ENCODE results near the gene STK17A. TPM values are rescaled to one million over a fixed set of nuclear protein-coding genes. Genes with fewer than 3 reads are reported as not detected.
A peak's percentile ranks its signal among the peaks of the same experiment; 100 is the strongest.
"Not testable (repeated sequence)": the region's sequence is repeated elsewhere in the genome, so short reads cannot be mapped to it uniquely, and the experiment has no call there.

Gene STK17A
- total RNA-seq, 1 donor from 2014 or later, result 44.8 TPM

GRCh38 chr7:43615558-43616145 is 32.7 kb downstream of the STK17A start:
- intact Hi-C loops (cut with micrococcal nuclease), result no loop called here
- no peaks in the 10 kb centered on the region for H3K27me3 Mint-ChIP-seq (ENCODE audit: insufficient read depth)

GRCh38 chr7:43616977-43617376 is 34.1 kb downstream of the STK17A start:
- H3K9me3 Mint-ChIP-seq, result no peaks in the 10 kb centered on the region

More at GRCh38 chr7:43615558-43616145, 32.7 kb downstream of the STK17A start:
- DNase-seq (ENCODE audit: low spot score), result no peak
- peaks cover 43% of the 10 kb centered on the region for H3K4me1 Mint-ChIP-seq (ENCODE audit: low read depth)
- no peaks in the 10 kb centered on the region for H3K9me3 Mint-ChIP-seq
- peaks cover 38% of the 10 kb centered on the region for H3K36me3 Mint-ChIP-seq (ENCODE audit: low read depth)
- H3K4me3 Mint-ChIP-seq, result no peak overlapping the region
- peak overlapping the region; percentile 10 for H3K27ac Mint-ChIP-seq

GRCh38 chr7:43618073-43618472 is 35.2 kb downstream of the STK17A start:
- Mint-ChIP-seq H3K27ac (no peak overlapping the region), H3K4me1 (ENCODE audit: low read depth) (peaks cover 46% of the 10 kb centered on the region), H3K4me3 (no peak overlapping the region), H3K27me3 (ENCODE audit: insufficient read depth) (no peaks in the 10 kb centered on the region), H3K9me3 (no peaks in the 10 kb centered on the region), H3K36me3 (ENCODE audit: low read depth) (peaks cover 36% of the 10 kb centered on the region)
- intact Hi-C loops (cut with micrococcal nuclease), result no loop called here
- DNase-seq (ENCODE audit: low spot score), result no peak

More at GRCh38 chr7:43616977-43617376, 34.1 kb downstream of the STK17A start:
- Mint-ChIP-seq H3K27me3 (ENCODE audit: insufficient read depth) (no peaks in the 10 kb centered on the region), H3K36me3 (ENCODE audit: low read depth) (peaks cover 37% of the 10 kb centered on the region), H3K4me3 (no peak overlapping the region), H3K4me1 (ENCODE audit: low read depth) (peaks cover 46% of the 10 kb centered on the region), H3K27ac (no peak overlapping the region)
- intact Hi-C loops (cut with micrococcal nuclease), result no loop called here
- no peak for DNase-seq (ENCODE audit: low spot score)

GRCh38 chr7:43619213-43620012 is 36.5 kb downstream of the STK17A start:
- Mint-ChIP-seq H3K27me3 (ENCODE audit: insufficient read depth) (no peaks in the 10 kb centered on the region), H3K4me3 (no peak overlapping the region), H3K27ac (no peak overlapping the region), H3K36me3 (ENCODE audit: low read depth) (peaks cover 35% of the 10 kb centered on the region), H3K9me3 (no peaks in the 10 kb centered on the region), H3K4me1 (ENCODE audit: low read depth) (peaks cover 48% of the 10 kb centered on the region)
- intact Hi-C loops (cut with micrococcal nuclease), result no loop called here
- DNase-seq (ENCODE audit: low spot score), result no peak

GRCh38 chr7:43621729-43622448 is 39.0 kb downstream of the STK17A start:
- Mint-ChIP-seq H3K4me1 (ENCODE audit: low read depth) (peaks cover 55% of the 10 kb centered on the region), H3K27ac (peak overlapping the region; percentile 69), H3K36me3 (ENCODE audit: low read depth) (peaks cover 38% of the 10 kb centered on the region), H3K9me3 (no peaks in the 10 kb centered on the region), H3K4me3 (peak overlapping the region; percentile 6), H3K27me3 (ENCODE audit: insufficient read depth) (no peaks in the 10 kb centered on the region)
- DNase-seq (ENCODE audit: low spot score), result no peak
- intact Hi-C loops (cut with micrococcal nuclease), result loop anchor here (1.0 to 2.0 kb wide), 6 partner anchors 9 to 79 kb away; no protein-coding TSS in a partner anchor

- Mint-ChIP-seq H3K4me1 (ENCODE audit: low read depth) (peaks cover 71% of the 10 kb centered on the region), H3K27me3 (ENCODE audit: insufficient read depth) (no peaks in the 10 kb centered on the region), H3K4me3 (no peak overlapping the region), H3K36me3 (ENCODE audit: low read depth) (peaks cover 53% of the 10 kb centered on the region), H3K9me3 (no peaks in the 10 kb centered on the region), H3K27ac (no peak overlapping the region)
- DNase-seq (ENCODE audit: low spot score), result no peak
- intact Hi-C loops (cut with micrococcal nuclease), result no loop called here
Measured at GRCh38 chr7:43624156-43624555, 41.2 kb downstream of the STK17A start.

- DNase-seq (ENCODE audit: low spot score), result no peak
- peak overlapping the region; percentile 19 for H3K4me3 Mint-ChIP-seq
- H3K9me3 Mint-ChIP-seq, result no peaks in the 10 kb centered on the region
- peak overlapping the region; percentile 86 for H3K27ac Mint-ChIP-seq
- intact Hi-C loops (cut with micrococcal nuclease), result no loop called here
- no peaks in the 10 kb centered on the region for H3K27me3 Mint-ChIP-seq (ENCODE audit: insufficient read depth)
- H3K36me3 Mint-ChIP-seq (ENCODE audit: low read depth), result peaks cover 57% of the 10 kb centered on the region
- peaks cover 79% of the 10 kb centered on the region for H3K4me1 Mint-ChIP-seq (ENCODE audit: low read depth)
Measured at GRCh38 chr7:43625453-43625852, 42.5 kb downstream of the STK17A start.

GRCh38 chr7:43625980-43626379 is 43.1 kb downstream of the STK17A start:
- no peak for DNase-seq (ENCODE audit: low spot score)
- Mint-ChIP-seq H3K4me1 (ENCODE audit: low read depth) (peaks cover 80% of the 10 kb centered on the region), H3K27me3 (ENCODE audit: insufficient read depth) (no peaks in the 10 kb centered on the region), H3K27ac (no peak overlapping the region), H3K9me3 (no peaks in the 10 kb centered on the region), H3K36me3 (ENCODE audit: low read depth) (peaks cover 59% of the 10 kb centered on the region), H3K4me3 (no peak overlapping the region)
- intact Hi-C loops (cut with micrococcal nuclease), result no loop called here

GRCh38 chr7:43626695-43627094 is 43.8 kb downstream of the STK17A start:
- no peaks in the 10 kb centered on the region for H3K27me3 Mint-ChIP-seq (ENCODE audit: insufficient read depth)
- intact Hi-C loops (cut with micrococcal nuclease), result no loop called here
- H3K4me1 Mint-ChIP-seq (ENCODE audit: low read depth), result peaks cover 81% of the 10 kb centered on the region
- no peak overlapping the region for H3K27ac Mint-ChIP-seq
- H3K9me3 Mint-ChIP-seq, result no peaks in the 10 kb centered on the region
- DNase-seq (ENCODE audit: low spot score), result no peak
- no peak overlapping the region for H3K4me3 Mint-ChIP-seq
- H3K36me3 Mint-ChIP-seq (ENCODE audit: low read depth), result peaks cover 61% of the 10 kb centered on the region

GRCh38 chr7:43627798-43628197 is 44.9 kb downstream of the STK17A start:
- H3K27ac Mint-ChIP-seq; DNase-seq (ENCODE audit: low spot score); H3K27me3 Mint-ChIP-seq (ENCODE audit: insufficient read depth); H3K9me3 Mint-ChIP-seq; H3K4me3 Mint-ChIP-seq; intact Hi-C loops (cut with micrococcal nuclease): not testable (repeated sequence)
- H3K4me1 Mint-ChIP-seq (ENCODE audit: low read depth), result peaks cover 80% of the 10 kb centered on the region
- H3K36me3 Mint-ChIP-seq (ENCODE audit: low read depth), result peaks cover 63% of the 10 kb centered on the region

GRCh38 chr7:43628431-43628830 is 45.5 kb downstream of the STK17A start:
- no peak overlapping the region for H3K27ac Mint-ChIP-seq
- no peaks in the 10 kb centered on the region for H3K27me3 Mint-ChIP-seq (ENCODE audit: insufficient read depth)
- H3K9me3 Mint-ChIP-seq, result no peaks in the 10 kb centered on the region
- H3K4me1 Mint-ChIP-seq (ENCODE audit: low read depth), result peaks cover 81% of the 10 kb centered on the region
- intact Hi-C loops (cut with micrococcal nuclease), result no loop called here
- no peak overlapping the region for H3K4me3 Mint-ChIP-seq
- DNase-seq (ENCODE audit: low spot score), result no peak
- peaks cover 64% of the 10 kb centered on the region for H3K36me3 Mint-ChIP-seq (ENCODE audit: low read depth)

- DNase-seq (ENCODE audit: low spot score), result no peak
- Mint-ChIP-seq H3K36me3 (ENCODE audit: low read depth) (peaks cover 65% of the 10 kb centered on the region), H3K4me3 (no peak overlapping the region), H3K9me3 (no peaks in the 10 kb centered on the region), H3K4me1 (ENCODE audit: low read depth) (peaks cover 80% of the 10 kb centered on the region), H3K27ac (no peak overlapping the region), H3K27me3 (ENCODE audit: insufficient read depth) (no peaks in the 10 kb centered on the region)
- intact Hi-C loops (cut with micrococcal nuclease), result loop anchor here (2.0 kb wide), 2 partner anchors 17 to 19 kb away; no protein-coding TSS in a partner anchor
Measured at GRCh38 chr7:43629857-43630256, 46.9 kb downstream of the STK17A start.

- H3K36me3 Mint-ChIP-seq (ENCODE audit: low read depth), result peaks cover 66% of the 10 kb centered on the region
- H3K27me3 Mint-ChIP-seq (ENCODE audit: insufficient read depth), result no peaks in the 10 kb centered on the region
- peaks cover 78% of the 10 kb centered on the region for H3K4me1 Mint-ChIP-seq (ENCODE audit: low read depth)
- no peaks in the 10 kb centered on the region for H3K9me3 Mint-ChIP-seq
- H3K4me3 Mint-ChIP-seq, result no peak overlapping the region
- no peak overlapping the region for H3K27ac Mint-ChIP-seq
- intact Hi-C loops (cut with micrococcal nuclease), result loop anchor here (2.0 kb wide), 2 partner anchors 18 kb away; no protein-coding TSS in a partner anchor
- no peak for DNase-seq (ENCODE audit: low spot score)
Measured at GRCh38 chr7:43630482-43630881, 47.6 kb downstream of the STK17A start.

All from activated T-helper 1 cell treated with anti-CD3 and anti-CD28 coated beads, Interleukin-12 subunit alpha, Interleukin-12 subunit beta, Interleukin-2, Interleukin-4 antibody, amounts not matched to agents 30 ng/mL and 10 ng/mL and 1 ng/mL, durations not matched to agents 14 hours and 24 hours and 36 hours (primary cell).